G401 (cell line): ENCODE data around the gene FTL. TPM values are rescaled to one million over a fixed set of nuclear protein-coding genes. Genes with fewer than 3 reads are reported as not detected.
"Not testable (repeated sequence)": the region's sequence is repeated elsewhere in the genome, so short reads cannot be mapped to it uniquely, and the experiment has no call there.

Source experiments
- DNase-seq: peaks from one replicate; pipeline ENCODE4 v3.0.0-alpha.2; 2015; ENCODE audit warnings: low spot score
- in situ Hi-C: cut with HindIII; loops from 2 replicates; pipeline ENCODE4 v1.10.0; 2016; ENCODE audit warnings: low sequenced_read_pairs, mixed read lengths
- total RNA-seq: library from RNA; depleted of rRNA; stranded (reverse); fragments of >200 nt; shearing (Covaris generic); gene quantifications from 2 replicates; pipeline ENCODE4 v1.2.3, GENCODE V29; 2014; rRNA removed

The FTL gene
- total RNA-seq = 4,146 and 4,408 TPM in 2 replicates

DNA sequence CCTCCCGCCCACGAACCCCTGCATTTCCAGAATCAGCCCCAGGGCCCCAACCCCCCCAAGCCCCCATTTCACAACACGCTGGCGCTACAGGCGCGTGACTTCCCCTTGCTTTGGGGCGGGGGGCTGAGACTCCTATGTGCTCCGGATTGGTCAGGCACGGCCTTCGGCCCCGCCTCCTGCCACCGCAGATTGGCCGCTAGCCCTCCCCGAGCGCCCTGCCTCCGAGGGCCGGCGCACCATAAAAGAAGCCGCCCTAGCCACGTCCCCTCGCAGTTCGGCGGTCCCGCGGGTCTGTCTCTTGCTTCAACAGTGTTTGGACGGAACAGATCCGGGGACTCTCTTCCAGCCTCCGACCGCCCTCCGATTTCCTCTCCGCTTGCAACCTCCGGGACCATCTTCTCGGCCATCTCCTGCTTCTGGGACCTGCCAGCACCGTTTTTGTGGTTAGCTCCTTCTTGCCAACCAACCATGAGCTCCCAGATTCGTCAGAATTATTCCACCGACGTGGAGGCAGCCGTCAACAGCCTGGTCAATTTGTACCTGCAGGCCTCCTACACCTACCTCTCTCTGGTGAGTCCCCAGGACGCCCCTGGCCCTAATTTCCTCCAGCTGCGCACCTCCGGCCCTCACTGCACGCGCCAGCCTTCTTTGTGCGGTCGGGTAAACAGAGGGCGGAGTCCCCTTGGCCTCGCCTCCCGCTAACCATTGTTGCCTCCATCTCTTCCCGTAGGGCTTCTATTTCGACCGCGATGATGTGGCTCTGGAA is at the start of gene FTL:
Gene FTL (plus strand): TSS at position 270 of the 766 bp plus-strand sequence. CDS start 199 bp downstream, at position 469.
- in situ Hi-C loops = no loop called here
- DNase-seq = peak; percentile 98

DNA sequence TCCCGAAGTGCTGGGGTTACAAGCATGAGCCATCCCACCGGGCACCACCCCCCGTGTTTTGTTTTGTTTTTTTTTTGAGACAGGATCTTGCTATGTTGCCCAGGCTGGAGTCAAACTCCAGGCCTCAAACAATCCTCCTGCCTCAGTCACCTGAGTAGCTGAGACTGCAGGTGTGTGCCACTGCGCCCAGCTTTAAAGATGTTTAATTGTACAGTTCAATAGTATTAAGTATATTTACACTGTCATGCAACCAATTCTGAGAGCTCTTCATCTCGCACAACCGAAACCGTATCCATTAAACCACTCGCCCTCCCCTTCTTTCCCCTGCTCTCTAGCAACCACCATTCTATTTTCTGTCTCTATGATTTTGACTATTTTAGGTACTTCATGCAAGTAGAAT is 49.4 kb upstream of the FTL start:
- no peak for DNase-seq
- in situ Hi-C loops = no loop called here

DNA sequence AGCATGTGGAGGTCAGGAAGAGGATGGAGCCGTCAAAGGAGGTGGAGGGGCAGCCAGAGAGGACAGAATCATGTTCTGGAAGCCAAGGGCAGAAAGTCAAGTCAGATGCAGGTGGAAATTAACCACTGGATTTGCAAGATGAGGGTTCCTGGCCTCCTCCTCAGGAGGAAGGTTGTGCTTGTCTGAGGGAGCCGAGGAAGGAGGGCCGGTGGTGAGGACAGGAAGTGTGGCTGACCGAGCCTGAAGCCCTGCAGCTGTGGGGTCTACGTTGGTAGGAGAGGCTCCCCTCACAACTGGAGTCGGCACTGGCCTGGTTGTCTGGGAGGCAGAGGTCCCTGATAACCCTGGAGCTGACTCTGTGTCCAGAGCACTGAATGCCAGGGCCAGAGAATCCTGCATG is 47.0 kb upstream of the FTL start:
- in situ Hi-C loops = no loop called here
- DNase-seq = no peak

DNA sequence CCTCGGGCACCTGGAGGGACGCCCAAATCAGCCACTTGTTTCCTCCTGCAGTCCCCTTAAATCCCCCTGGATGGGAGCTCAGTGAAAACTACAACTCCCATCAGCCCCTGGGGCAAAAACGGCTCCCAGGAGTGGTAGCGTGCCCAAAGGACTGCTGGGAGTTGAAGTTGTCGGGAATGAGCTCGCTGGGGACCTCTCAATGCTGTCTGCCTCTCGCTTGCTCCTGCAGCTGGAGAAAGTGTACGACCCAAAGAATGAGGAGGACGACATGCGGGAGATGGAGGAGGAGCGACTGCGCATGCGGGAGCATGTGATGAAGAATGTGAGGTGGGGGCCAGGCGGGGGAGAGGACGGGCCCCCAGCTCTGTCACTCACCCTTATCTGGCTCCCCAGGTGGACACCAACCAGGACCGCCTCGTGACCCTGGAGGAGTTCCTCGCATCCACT is 46.3 kb upstream of the FTL start:
- DNase-seq = peak; percentile 49
- in situ Hi-C loops = no loop called here

DNA sequence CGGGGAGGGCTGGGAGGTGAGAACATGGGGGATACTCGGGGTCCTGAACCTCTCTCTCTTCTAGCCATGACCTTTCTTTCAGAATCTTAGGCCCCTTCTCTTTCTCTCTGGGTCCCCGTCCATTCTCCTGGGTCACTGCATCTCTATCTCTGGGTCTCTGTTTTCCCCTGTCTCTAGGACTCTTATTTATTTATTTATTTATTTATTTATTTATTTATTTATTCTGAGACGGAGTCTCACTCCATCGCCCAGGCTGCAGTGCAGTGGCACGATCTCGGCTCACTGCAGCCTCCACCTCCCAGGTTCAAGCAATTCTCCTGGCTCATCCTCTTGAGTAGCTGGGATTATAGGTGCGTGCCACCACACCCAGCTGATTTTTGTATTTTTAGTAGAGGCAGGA is 45.8 kb upstream of the FTL start:
- in situ Hi-C loops, DNase-seq: not testable (repeated sequence)

DNA sequence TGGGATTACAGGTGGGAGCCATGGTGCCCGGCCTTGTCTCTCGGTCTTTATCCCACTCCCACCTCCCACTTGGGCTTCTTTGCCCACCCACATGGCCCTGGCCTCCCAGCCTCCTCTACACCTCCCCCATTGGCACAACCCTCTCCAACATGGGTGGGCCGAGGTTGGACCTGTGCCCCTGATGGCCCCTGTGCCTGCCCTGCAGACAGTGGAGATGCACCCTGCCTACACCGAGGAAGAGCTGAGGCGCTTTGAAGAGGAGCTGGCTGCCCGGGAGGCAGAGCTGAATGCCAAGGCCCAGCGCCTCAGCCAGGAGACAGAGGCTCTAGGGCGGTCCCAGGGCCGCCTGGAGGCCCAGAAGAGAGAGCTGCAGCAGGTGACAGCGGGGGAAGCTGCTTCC is 44.2 kb upstream of the FTL start:
- no peak for DNase-seq
- in situ Hi-C loops = no loop called here

DNA sequence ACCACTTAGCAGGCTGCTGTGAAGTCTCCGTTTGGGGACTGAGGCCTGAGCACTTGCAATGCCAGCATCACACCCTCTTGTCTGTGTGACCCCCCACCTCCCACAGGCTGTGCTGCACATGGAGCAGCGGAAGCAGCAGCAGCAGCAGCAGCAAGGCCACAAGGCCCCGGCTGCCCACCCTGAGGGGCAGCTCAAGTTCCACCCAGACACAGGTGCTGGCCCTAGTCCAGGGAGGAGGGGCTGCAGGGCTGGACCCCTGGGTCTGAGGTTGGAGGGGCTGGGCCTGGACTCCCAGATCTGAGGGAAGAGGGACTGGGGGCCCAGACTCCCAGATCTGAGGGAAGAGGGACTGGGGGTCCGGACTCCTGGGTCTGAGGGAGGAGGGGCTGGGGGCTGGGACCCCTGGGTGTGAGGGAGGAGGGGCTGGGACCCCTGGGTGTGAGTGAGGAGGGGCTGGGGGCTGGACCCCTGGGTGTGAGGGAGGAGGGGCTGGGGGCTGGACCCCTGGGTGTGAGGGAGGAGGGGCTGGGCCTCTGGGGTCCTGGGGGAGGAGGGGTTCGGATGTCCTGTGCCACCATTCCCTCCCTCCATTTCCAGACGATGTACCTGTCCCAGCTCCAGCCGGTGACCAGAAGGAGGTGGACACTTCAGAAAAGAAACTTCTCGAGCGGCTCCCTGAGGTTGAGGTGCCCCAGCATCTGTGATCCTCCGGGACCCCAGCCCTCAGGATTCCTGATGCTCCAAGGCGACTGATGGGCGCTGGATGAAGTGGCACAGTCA is 43.2 kb upstream of the FTL start:
- no peak for DNase-seq
- in situ Hi-C loops = no loop called here

DNA sequence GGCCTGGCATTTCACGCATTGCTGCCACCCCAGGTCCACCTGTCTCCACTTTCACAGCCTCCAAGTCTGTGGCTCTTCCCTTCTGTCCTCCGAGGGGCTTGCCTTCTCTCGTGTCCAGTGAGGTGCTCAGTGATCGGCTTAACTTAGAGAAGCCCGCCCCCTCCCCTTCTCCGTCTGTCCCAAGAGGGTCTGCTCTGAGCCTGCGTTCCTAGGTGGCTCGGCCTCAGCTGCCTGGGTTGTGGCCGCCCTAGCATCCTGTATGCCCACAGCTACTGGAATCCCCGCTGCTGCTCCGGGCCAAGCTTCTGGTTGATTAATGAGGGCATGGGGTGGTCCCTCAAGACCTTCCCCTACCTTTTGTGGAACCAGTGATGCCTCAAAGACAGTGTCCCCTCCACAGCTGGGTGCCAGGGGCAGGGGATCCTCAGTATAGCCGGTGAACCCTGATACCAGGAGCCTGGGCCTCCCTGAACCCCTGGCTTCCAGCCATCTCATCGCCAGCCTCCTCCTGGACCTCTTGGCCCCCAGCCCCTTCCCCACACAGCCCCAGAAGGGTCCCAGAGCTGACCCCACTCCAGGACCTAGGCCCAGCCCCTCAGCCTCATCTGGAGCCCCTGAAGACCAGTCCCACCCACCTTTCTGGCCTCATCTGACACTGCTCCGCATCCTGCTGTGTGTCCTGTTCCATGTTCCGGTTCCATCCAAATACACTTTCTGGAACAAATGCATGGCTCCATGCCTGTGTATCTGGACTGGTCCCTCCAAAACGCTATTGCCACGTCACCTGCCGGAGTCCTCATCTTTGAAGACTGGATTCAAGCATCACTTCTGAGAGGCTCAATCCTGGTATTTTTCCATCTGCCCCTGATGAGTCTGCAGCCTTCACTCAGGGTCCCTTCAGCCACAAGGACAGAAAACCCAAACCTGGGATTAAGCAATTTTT is 42.3 kb upstream of the FTL start:
- in situ Hi-C loops = no loop called here
- peak; percentile 59 for DNase-seq

DNA sequence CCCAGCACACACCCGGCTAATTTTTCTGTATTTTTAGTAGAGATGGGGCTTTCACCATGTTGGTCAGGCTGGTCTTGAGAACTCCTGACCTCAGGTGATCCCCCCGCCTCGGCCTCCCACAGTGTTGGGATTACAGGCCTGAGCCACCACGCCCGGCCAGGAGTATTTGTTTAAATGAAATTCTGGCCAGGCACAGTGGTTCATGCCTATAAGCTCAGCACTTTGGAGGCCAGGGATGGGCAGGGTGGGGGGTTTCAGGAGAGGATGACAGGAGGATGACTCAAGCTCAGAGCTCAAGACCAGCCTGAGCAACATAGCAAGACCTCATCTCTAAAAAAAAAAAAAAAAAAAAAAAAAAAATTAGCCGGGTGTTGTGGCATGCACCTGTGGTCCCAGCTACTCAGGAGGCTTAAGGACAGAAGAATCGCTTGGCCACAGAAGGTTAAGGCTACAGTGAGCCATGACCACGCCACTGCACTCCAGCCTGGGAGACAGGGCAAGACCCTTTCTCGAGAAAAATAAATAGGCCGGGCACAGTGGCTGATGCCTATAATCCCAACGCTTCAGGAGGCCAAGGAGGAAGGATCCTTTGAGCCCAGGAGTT is 39.8 kb upstream of the FTL start:
- in situ Hi-C loops = no loop called here
- DNase-seq = no peak

DNA sequence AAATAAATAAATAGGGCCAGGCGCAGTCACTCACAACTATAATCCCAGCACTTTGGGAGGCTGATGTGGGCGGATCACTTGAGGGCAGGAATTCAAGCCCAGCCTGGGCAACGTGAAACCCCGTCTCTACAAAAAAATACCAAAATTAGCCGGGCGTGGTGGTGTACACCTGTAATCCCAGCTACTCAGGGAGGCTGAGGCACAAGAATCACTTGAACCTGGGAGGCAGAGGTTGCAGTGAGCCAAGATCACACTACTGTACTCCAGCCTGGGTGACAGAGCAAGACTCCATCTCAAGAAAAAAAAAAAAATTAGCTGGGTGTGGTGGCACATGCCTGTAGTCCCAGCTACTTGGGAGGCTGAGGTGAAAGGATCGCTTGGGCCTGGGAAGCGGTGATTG is 39.2 kb upstream of the FTL start:
- DNase-seq, in situ Hi-C loops: not testable (repeated sequence)

DNA sequence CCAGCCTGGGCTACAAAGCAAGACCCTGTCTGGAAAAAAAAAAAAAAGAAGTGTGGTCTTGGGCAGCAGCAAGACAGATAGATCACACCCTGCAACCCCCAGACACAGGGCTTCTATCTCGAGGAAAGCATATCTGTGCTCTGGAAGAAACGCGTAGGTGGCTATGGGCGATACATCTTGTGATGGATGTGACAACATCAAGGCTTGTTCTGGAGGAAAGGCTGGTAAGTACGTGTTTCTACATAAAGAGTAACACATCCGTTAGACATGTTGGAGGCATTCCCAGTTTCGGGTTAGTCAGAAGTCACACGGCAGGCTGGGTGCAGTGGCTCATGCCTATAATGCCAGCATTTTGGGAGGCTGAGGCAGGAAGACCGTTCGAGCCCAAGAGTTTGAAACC is 38.2 kb upstream of the FTL start:
- peak; percentile 19 for DNase-seq

DNA sequence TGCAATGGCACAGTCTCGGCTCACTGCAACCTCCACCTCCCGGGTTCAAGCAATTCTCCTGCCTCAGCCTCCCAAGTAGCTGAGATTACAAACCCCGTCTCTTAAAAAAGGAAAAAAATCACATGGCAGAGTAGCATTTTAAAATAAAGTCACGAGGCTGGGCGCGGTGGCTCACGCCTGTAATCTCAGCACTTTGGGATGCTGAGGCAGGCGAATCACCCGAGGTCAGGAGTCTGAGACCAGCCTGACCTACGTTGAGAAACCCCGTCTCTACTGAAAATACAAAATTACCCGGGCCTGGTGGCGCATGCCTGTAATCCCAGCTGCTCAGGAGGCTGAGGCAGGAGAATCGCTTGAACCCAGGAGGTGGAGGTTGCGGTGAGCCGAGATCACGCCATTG is 37.4 kb upstream of the FTL start:
- in situ Hi-C loops, DNase-seq: not testable (repeated sequence)

More for the DNA sequence above, 38.2 kb upstream of the FTL start:
- in situ Hi-C loops = no loop called here

DNA sequence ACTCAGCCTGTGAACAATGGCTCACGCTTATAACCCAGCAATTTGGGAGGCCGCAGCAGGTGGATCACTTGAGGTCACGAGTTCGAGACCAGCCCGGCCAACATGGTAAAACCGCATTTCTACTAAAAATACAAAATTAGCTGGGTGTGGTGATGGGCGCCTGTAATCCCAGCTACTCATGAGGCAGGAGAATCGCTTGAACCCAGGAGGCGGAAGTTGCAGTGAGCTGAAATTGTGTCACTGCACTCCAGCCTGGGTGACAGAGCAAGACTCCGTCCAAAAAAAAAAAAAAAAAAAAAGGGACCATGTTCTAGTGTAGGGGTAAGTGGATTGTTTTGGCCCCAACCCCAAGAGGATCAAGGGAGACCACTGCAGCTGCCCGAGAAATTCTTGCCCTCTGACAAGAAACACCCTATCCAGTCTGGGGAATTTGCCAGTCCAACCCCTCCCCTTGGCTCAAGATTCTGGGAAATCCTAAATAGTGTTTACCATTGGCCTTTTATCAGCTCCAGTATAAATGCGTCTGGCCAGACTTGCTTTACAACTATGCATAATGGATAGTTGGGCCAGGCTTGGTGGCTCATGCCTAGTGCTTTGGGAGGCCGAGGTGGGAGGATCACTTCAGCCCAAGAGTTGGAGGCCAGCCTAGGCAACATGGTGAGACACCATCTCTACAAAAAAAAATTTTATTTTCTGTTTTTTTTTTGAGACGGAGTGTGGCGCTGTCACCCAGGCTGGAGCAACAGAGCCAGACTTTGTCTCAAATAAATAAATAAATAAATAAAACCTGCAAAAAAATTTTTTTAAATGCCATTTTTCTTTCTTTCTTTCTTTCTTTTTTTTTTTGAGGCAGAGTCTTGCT is 36.7 kb upstream of the FTL start:
- no peak for DNase-seq
- in situ Hi-C loops = no loop called here

DNA sequence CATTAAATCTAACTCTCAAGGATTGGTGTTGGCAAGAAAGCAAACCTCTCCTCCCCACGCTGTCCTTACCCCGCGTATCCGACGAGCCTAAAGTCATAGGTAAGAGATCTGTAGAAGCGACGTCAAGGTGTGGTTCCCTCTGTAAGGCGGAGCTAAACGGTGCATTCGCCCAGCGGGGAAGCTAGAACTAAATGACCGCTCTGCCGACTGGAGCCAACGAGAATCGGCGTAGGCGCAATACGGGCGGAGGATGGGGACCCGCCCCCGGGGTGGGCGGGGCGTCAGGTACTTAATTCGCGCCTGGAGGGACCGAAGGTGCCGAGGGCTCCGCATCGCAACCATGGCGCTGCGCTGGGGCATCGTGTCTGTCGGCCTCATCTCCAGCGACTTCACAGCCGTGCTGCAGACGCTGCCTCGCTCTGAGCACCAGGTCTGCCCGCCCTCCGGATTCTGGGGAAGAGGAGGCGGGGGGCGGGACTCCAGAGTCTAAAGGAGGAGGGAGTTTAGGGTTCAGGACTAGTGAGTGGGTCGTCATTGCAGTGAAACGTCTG is 31.7 kb upstream of the FTL start, which contains the start of gene DHDH:
Gene DHDH (plus strand): TSS at position 318 of the 551 bp plus-strand sequence. CDS start 23 bp downstream, at position 341.
- DNase-seq = peak; percentile 87
- in situ Hi-C loops = no loop called here

DNA sequence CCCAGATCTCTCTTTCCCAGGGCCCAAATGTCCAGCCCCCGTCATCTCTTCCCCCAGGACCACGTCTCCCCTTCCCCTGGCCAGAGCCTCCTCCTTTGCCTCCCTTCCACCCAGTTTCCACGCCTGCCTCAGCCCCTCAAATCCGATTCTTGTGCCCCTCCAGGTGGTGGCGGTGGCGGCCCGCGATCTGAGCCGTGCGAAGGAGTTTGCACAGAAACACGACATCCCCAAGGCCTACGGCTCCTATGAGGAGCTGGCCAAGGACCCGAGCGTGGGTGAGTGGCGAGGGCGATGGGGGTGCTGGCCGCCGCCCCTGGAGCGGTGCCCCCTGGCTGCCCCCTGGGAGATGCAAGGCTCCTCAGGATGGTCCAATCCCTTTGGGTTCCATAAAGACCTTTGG is 30.3 kb upstream of the FTL start:
- in situ Hi-C loops = no loop called here
- DNase-seq = no peak

DNA sequence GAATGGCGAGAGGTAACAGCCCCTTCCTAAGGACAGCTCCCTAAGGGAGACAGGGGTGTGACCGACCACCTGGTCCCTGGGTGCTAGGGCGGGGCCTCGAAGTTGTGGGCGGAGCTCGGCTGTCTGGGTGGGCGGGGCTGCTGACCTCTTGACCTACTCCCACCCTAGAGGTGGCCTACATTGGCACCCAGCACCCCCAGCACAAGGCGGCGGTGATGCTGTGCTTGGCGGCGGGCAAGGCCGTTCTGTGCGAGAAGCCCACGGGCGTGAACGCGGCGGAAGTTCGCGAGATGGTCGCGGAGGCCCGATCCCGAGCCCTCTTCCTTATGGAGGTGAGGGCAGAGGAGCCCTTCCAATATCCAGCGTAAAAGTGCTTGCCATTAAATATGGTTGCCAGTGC is 29.2 kb upstream of the FTL start:
- no peak for DNase-seq
- in situ Hi-C loops = no loop called here

DNA sequence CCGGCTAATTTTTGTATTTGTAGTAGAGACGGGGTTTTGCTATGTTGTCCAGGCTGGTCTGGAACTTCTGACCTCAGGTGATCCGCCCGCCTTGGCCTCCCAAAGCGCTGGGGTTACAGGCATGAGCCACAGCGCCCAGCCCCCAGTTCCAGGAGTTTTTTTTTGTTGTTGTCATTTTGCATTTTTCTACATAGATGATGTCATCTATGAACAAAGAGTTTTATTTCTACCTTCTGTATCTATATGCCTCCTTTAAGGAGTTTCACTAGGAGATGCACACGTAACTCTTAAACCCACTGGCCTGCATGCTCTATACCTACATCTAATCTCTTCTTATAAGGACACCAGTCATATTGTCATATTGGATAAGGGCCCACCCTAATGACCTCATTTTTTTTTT is 26.9 kb upstream of the FTL start:
- in situ Hi-C loops = no loop called here
- no peak for DNase-seq

DNA sequence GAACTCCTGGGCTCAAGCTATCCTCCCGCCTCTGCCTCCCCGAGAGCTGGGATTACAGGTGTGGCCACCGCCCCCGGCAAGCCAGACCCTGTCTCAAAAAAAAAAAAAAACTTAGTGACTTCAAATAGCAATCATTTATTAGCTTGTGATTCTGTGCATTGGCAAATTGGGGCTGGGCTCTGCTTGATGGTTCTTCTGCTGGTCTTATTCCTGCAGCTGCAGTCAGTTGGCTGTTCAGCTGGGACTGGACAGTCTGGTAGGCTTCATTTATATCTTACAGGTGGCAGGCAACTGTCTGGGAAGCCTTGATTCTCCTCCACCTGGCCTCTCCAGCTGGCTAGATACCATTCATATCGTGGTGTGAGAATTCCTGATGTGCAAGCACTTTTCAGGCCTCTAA is 24.2 kb upstream of the FTL start:
- in situ Hi-C loops = no loop called here
- no peak for DNase-seq
